SU-DHL-6 (cell line): ENCODE measurements around the gene KAT6B.
"Not testable (repeated sequence)": the region's sequence is repeated elsewhere in the genome, so short reads cannot be mapped to it uniquely, and the experiment has no call there.

Source experiments
- H2AFZ ChIP-seq: fragments of 200-600 bp; sonication (generic); 2 replicates; pipeline ENCODE4 v1.6.1; 2014; ENCODE audit warnings: low read depth, mild to moderate bottlenecking, moderate library complexity, mixed read lengths, antibody characterized with exemption, low read length; ENCODE audit not compliant: severe bottlenecking
- H3F3A ChIP-seq: fragments of 200-600 bp; shearing (Covaris generic); 2 replicates; pipeline ENCODE4 v1.6.0; 2016; ENCODE audit warnings: antibody characterized with exemption, mild to moderate bottlenecking; ENCODE audit not compliant: insufficient read depth
- H3K27ac ChIP-seq: fragments of 200-600 bp; sonication (generic); 2 replicates; pipeline ENCODE4 v1.5.1; 2016; ENCODE audit warnings: low read depth, mild to moderate bottlenecking, low read length, moderate library complexity, mixed read lengths
- H3K27me3 ChIP-seq: fragments of 200-600 bp; sonication (generic), shearing (Covaris generic); 2 replicates; pipeline ENCODE4 v1.6.0; 2014; ENCODE audit warnings: mild to moderate bottlenecking, low read length
- H3K36me3 ChIP-seq: fragments of 200-600 bp; sonication (generic); 2 replicates; pipeline ENCODE4 v1.6.1; 2014; ENCODE audit warnings: mild to moderate bottlenecking, low read length, mixed read lengths
- H3K4me2 ChIP-seq: fragments of 300-600, 200-600 bp; shearing (Covaris generic), sonication (generic); 2 replicates; pipeline ENCODE4 v1.6.0; 2014; ENCODE audit warnings: low read length, low read depth, mild to moderate bottlenecking; ENCODE audit not compliant: poor library complexity, severe bottlenecking
- H3K4me3 ChIP-seq: fragments of 200-600 bp; sonication (generic); 2 replicates; pipeline ENCODE4 v1.5.1; 2014; ENCODE audit warnings: antibody characterized with exemption, low read length, mild to moderate bottlenecking, mixed read lengths; ENCODE audit not compliant: insufficient read depth, poor library complexity, severe bottlenecking
- H3K79me2 ChIP-seq: fragments of 200-600 bp; sonication (generic); 2 replicates; pipeline ENCODE4 v1.6.1; 2014; ENCODE audit warnings: mild to moderate bottlenecking, low read length, moderate library complexity; ENCODE audit not compliant: insufficient read depth
- H3K9ac ChIP-seq: fragments of 200-600 bp; sonication (generic); 2 replicates; pipeline ENCODE4 v1.7.0; 2014; ENCODE audit warnings: mild to moderate bottlenecking, low read length
- H3K9me2 ChIP-seq: fragments of 200-600 bp; sonication (generic); replicated peaks from 2 replicates; pipeline ENCODE4 v1.6.1; 2014; ENCODE audit warnings: low read length; ENCODE audit not compliant: insufficient read depth
- H3K9me3 ChIP-seq: fragments of 200-600 bp; sonication (generic); 2 replicates; pipeline ENCODE4 v1.6.1; 2014; ENCODE audit warnings: low read length, mixed read lengths; ENCODE audit not compliant: insufficient read depth
- H4K20me1 ChIP-seq: fragments of 200-600 bp; sonication (generic); 2 replicates; pipeline ENCODE4 v1.6.1; 2014; ENCODE audit warnings: low read depth, mild to moderate bottlenecking, antibody characterized with exemption, low read length, moderate library complexity, mixed read lengths
- EZH2phosphoT487 ChIP-seq: fragments of 200-600 bp; sonication (generic), shearing (Covaris generic); conservative IDR thresholded peaks from 2 replicates; pipeline ENCODE4 v1.6.1; 2018; ENCODE audit warnings: mild to moderate bottlenecking, antibody characterized with exemption, low read length, moderate library complexity, mixed read lengths
- TF ChIP-seq, protein P1 (sequence below): fragments of 200-600 bp; sonication (generic); IDR thresholded peaks from one replicate; pipeline ENCODE4 v1.5.1; 2017; ENCODE audit warnings: antibody characterized with exemption, mild to moderate bottlenecking, low read length, moderate library complexity; ENCODE audit not compliant: insufficient read depth, poor library complexity, severe bottlenecking

KAT6B gene

DNA sequence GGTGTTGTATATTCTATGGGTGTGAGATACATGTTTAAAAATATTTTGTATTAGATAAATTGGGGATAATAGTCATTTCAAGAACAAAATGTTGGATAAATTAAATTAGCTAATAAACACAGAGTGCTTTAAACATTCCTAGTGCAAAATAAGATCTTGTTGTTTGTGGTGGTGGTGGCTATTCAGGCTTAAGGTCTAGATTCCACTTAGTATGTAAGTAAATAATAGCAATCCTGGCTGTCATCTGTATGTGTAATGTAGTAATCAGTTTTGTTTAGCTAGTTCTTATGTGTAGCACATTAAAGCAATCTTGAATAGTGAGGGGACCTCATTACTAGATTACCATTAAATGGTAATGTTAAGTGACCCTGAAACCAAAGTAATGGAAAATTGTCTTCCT lies 48.7 kb downstream of the KAT6B start:
- Histone ChIP-seq H3K79me2 (no peaks in the 10 kb centered on the region), H3K9me2 (no peaks in the 10 kb centered on the region), H3K9ac (no peak overlapping the region), H4K20me1 (no peaks in the 10 kb centered on the region), H3K36me3 (no peaks in the 10 kb centered on the region), H3K4me2 (no peak overlapping the region), H2AFZ (no peak overlapping the region), H3K9me3 (no peaks in the 10 kb centered on the region), H3K27ac (no peak overlapping the region), H3F3A (no peaks in the 10 kb centered on the region), H3K27me3 (no peaks in the 10 kb centered on the region), H3K4me3 (no peak overlapping the region)
- no peak for TF ChIP-seq EZH2phosphoT487
- TF ChIP-seq, protein P1, sequence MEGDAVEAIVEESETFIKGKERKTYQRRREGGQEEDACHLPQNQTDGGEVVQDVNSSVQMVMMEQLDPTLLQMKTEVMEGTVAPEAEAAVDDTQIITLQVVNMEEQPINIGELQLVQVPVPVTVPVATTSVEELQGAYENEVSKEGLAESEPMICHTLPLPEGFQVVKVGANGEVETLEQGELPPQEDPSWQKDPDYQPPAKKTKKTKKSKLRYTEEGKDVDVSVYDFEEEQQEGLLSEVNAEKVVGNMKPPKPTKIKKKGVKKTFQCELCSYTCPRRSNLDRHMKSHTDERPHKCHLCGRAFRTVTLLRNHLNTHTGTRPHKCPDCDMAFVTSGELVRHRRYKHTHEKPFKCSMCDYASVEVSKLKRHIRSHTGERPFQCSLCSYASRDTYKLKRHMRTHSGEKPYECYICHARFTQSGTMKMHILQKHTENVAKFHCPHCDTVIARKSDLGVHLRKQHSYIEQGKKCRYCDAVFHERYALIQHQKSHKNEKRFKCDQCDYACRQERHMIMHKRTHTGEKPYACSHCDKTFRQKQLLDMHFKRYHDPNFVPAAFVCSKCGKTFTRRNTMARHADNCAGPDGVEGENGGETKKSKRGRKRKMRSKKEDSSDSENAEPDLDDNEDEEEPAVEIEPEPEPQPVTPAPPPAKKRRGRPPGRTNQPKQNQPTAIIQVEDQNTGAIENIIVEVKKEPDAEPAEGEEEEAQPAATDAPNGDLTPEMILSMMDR, result no peak

DNA sequence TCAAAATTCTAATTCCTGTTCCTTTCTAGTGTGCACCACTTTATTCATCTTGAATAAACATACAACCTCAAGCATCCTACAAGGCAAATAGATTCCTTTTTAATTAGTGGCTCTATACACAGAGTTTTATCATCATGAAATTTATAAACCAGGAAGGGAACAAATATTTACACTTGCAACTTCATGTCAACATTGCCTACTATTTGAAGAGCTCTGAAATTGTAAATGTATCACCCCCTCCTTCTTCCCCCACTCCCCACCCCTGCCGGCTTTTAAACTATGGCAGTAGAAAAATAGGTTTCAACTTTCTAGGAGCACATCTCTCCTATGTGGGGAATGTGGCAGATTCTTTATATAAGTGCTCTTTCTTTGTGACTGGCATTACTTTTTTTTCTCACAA lies 49.6 kb downstream of the KAT6B start:
- Histone ChIP-seq H2AFZ (no peak overlapping the region), H3K9me2 (no peaks in the 10 kb centered on the region), H3K79me2 (no peaks in the 10 kb centered on the region), H3K4me2 (no peak overlapping the region), H3F3A (no peaks in the 10 kb centered on the region), H4K20me1 (no peaks in the 10 kb centered on the region), H3K9ac (no peak overlapping the region), H3K36me3 (no peaks in the 10 kb centered on the region), H3K9me3 (no peaks in the 10 kb centered on the region), H3K27ac (no peak overlapping the region), H3K4me3 (no peak overlapping the region), H3K27me3 (no peaks in the 10 kb centered on the region)
- TF ChIP-seq EZH2phosphoT487, result no peak
- TF ChIP-seq, protein P1, result no peak

DNA sequence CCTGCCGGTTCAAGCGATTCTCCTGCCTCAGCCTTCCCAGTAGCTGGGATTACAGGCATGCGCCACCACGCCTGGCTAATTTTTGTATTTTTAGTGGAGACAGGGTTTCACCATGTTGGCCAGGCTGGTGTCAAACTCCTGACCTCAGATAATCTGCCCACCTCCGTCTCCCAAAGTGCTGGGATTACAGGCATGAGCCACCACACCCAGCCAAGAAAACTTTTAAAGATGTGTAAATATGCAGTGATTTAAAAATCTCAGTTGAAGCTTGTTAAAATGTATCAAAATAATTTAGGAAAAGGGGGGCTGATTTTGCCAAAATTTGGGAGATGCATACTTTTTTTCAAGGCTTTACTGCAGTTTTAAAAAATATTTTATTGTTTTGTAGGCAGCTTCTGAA lies 50.7 kb downstream of the KAT6B start:
- not testable (repeated sequence) for H3K9ac ChIP-seq, H4K20me1 ChIP-seq, H3K36me3 ChIP-seq, H3K9me3 ChIP-seq, H3F3A ChIP-seq, H3K27me3 ChIP-seq, H3K27ac ChIP-seq, H3K79me2 ChIP-seq, H2AFZ ChIP-seq, H3K4me3 ChIP-seq, H3K4me2 ChIP-seq, H3K9me2 ChIP-seq

DNA sequence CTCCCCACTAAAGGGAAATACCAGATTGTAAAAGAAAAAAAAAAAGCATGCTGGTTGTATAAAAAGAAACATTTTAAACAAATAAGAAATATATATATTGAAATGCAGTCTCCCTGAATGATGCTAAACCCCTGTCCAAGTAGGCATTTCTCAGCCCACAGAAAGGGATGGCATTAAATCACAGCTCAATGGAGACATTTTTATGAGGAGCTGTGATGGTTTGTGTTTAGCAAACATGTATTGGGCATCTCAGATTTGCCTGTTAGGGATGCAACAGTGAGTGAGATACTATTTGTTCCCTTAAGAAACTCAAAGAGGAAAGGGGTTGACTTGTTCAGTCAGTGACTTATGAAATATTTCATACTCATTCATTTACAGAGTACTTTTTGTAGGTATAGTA lies 51.5 kb downstream of the KAT6B start:
- no peak for TF ChIP-seq EZH2phosphoT487
- TF ChIP-seq, protein P1, result no peak
- Histone ChIP-seq H3K27me3 (no peaks in the 10 kb centered on the region), H3K79me2 (no peaks in the 10 kb centered on the region), H3K9me2 (no peaks in the 10 kb centered on the region), H4K20me1 (0 out of 2 replicates have a peak, but pooled peaks cover under 1% of the 10 kb centered on the region), H3K36me3 (no peaks in the 10 kb centered on the region), H3K9me3 (no peaks in the 10 kb centered on the region), H3K9ac (no peak overlapping the region), H3F3A (no peaks in the 10 kb centered on the region), H3K27ac (no peak overlapping the region), H3K4me2 (no peak overlapping the region), H3K4me3 (no peak overlapping the region), H2AFZ (no peak overlapping the region)
